Tibial nerve (tissue), 4 donors: Measurements from ENCODE around the gene ARL13A. TPM values are rescaled to one million over a fixed set of nuclear protein-coding genes. Genes with fewer than 3 reads are reported as not detected.

Experiments
- DNase-seq, 2 donors: peaks; one replicate each; pipeline ENCODE4 v3.0.0-alpha.2; 2019; ENCODE audit warnings: low spot score in 2 of 2
- H3K27ac ChIP-seq, 4 donors: fragments of 200-600 bp; sonication (generic) in 3 of 4; one replicate each; pipeline ENCODE4 v1.5.1; 2017 to 2019; ENCODE audit warnings: mild to moderate bottlenecking in 1 of 4
- H3K27me3 ChIP-seq, 2 donors: fragments of 200-600 bp; sonication (generic) in 1 of 2; one replicate each; pipeline versions ENCODE4 v1.5.1 to v1.6.0; 2017 to 2019
- H3K36me3 ChIP-seq, 3 donors: fragments of 200-600 bp; sonication (generic); one replicate each; pipeline ENCODE4 v1.5.1; 2018 to 2019
- H3K4me1 ChIP-seq, 4 donors: fragments of 200-600 bp; sonication (generic) in 3 of 4; one replicate each; pipeline ENCODE4 v1.5.1; 2017 to 2019
- H3K4me3 ChIP-seq, 4 donors: fragments of 200-600 bp; sonication (generic) in 3 of 4; one replicate each; pipeline ENCODE4 v1.5.1; 2017 to 2019; ENCODE audit warnings: mild to moderate bottlenecking in 1 of 4, moderate library complexity in 1 of 4
- H3K9me3 ChIP-seq, 4 donors: fragments of 200-600 bp; sonication (generic) in 3 of 4; one replicate each; pipeline ENCODE4 v1.5.1; 2017 to 2019
- CTCF ChIP-seq, 5 experiments: fragments of 200-600 bp in 3 of 5; fragments of 450-650 bp in 2 of 5; sonication (generic) in 3 of 5; IDR thresholded peaks; one replicate each; pipeline ENCODE4 v1.5.1; 2016 to 2019; ENCODE audit warnings: antibody characterized with exemption in 5 of 5, mild to moderate bottlenecking in 3 of 5, moderate library complexity in 2 of 5
- EP300 ChIP-seq, 2 donors: sonication (generic); formaldehyde crosslinking; IDR thresholded peaks; one replicate each; pipeline ENCODE4 v1.6.1; 2017; ENCODE audit warnings: antibody characterized with exemption in 2 of 2, mild to moderate bottlenecking in 1 of 2
- POLR2A ChIP-seq, 2 donors: fragments of 450-650 bp; IDR thresholded peaks; one replicate each; pipeline ENCODE4 v1.6.1; 2017; ENCODE audit warnings: antibody characterized with exemption in 2 of 2, mild to moderate bottlenecking in 2 of 2, moderate library complexity in 2 of 2
- WGBS, 2 donors: methylation state at CpG; one replicate each; pipeline ENCODE4 v1.1.5; 2018; 5-methylcytosine and 5-hydroxymethylcytosine counted together
- total RNA-seq, 4 donors: library from RNA; depleted of rRNA; stranded (reverse); fragments of >200 nt; gene quantifications; one replicate each; pipeline ENCODE4 v1.1.0, GENCODE V29; 2016

ARL13A gene
- total RNA-seq, 4 donors from 2014 or later, result not detected

GRCh38 chrX:100984818-100985217 is 15.3 kb downstream of the ARL13A start:
- TF ChIP-seq EP300 (IDR thresholded peaks at IDR 0.05) (no peak), POLR2A (IDR thresholded peaks at IDR 0.05) (no peak), CTCF (IDR thresholded peaks at IDR 0.05) (no peak)
- Histone ChIP-seq H3K36me3 (peaks cover 0 to 22% (median 0%) of the 10 kb centered on the region in 3 donors), H3K4me3 (no peak overlapping the region), H3K9me3 (no peaks in the 10 kb centered on the region), H3K27ac (no peak overlapping the region), H3K4me1 (no peaks in the 10 kb centered on the region), H3K27me3 (no peaks in the 10 kb centered on the region)
- DNase-seq, result no peak

DNA sequence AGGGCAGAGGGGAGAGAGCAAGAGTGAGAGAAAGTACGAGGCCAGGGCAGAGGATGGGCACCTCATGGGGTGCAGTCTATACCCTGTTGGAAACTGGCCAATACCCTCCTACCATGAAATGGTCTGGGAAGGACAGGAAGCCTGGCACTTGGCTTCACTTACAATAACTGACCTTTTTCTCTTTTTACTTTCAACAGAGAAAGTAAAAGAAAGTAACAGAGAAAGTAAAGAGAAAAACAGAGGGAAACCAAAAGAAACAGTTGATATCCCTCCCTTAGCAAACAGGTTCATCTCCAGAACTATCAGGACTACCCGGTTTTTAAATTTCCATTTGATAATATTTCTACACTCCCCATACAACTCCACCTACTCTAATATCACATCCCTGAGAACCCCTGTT is 20.6 kb downstream of the ARL13A start:
- peaks cover 0 to 2% of the 10 kb centered on the region in 2 donors for H3K27me3 ChIP-seq
- peaks cover 0 to 14% (median 0%) of the 10 kb centered on the region in 3 donors for H3K36me3 ChIP-seq
- no peak overlapping the region for H3K27ac ChIP-seq
- no peak overlapping the region for H3K4me3 ChIP-seq
- H3K4me1 ChIP-seq, result no peaks in the 10 kb centered on the region
- no peak for DNase-seq
- TF ChIP-seq CTCF (IDR thresholded peaks at IDR 0.05) (no peak), EP300 (IDR thresholded peaks at IDR 0.05) (no peak), POLR2A (IDR thresholded peaks at IDR 0.05) (no peak)
- WGBS, 2 donors, result 60 to 76% methylated on average over 2 of the region's 2 CpGs
- no peaks in the 10 kb centered on the region for H3K9me3 ChIP-seq

GRCh38 chrX:100994352-100995281 is 25.1 kb downstream of the ARL13A start:
- Histone ChIP-seq H3K9me3 (no peaks in the 10 kb centered on the region), H3K27me3 (peaks cover 0 to 4% of the 10 kb centered on the region in 2 donors), H3K27ac (no peak overlapping the region), H3K4me3 (no peak overlapping the region), H3K4me1 (no peaks in the 10 kb centered on the region), H3K36me3 (peaks cover 0 to 15% (median 0%) of the 10 kb centered on the region in 3 donors)
- no peak for DNase-seq
- TF ChIP-seq EP300 (IDR thresholded peaks at IDR 0.05), result no peak
- TF ChIP-seq POLR2A (IDR thresholded peaks at IDR 0.05), result no peak
- no peak for TF ChIP-seq CTCF (IDR thresholded peaks at IDR 0.05)
- WGBS, 2 donors, result 80 to 92% methylated on average over 5 of the region's 5 CpGs

DNA sequence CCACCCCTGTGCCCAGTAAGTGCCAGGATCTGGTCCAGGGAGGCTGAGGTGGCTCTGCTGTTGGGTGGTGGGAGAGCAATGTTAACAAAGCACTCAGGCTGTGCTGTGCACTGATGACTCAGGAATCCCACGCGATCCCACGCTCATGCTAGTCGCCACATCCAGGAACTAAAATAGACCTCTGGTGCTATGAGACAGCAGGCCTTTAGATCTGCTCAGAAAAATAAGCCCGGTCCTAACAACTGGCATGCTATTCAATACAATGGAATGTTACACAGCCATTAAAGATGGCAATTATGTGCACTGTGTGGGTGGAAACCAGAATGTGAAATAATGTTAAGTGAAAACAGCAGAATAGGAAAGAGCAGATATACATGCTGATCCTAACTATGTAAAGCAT is 26.0 kb downstream of the ARL13A start:
- Histone ChIP-seq H3K4me3 (no peak overlapping the region), H3K36me3 (peaks cover 0 to 15% (median 0%) of the 10 kb centered on the region in 3 donors), H3K4me1 (no peaks in the 10 kb centered on the region), H3K27ac (no peak overlapping the region), H3K9me3 (no peaks in the 10 kb centered on the region), H3K27me3 (peaks cover 0 to 4% of the 10 kb centered on the region in 2 donors)
- 52 to 59% methylated on average over 5 of the region's 5 CpGs for WGBS, 2 donors
- no peak for DNase-seq
- no peak for TF ChIP-seq EP300 (IDR thresholded peaks at IDR 0.05)
- no peak for TF ChIP-seq POLR2A (IDR thresholded peaks at IDR 0.05)
- no peak for TF ChIP-seq CTCF (IDR thresholded peaks at IDR 0.05)

DNA sequence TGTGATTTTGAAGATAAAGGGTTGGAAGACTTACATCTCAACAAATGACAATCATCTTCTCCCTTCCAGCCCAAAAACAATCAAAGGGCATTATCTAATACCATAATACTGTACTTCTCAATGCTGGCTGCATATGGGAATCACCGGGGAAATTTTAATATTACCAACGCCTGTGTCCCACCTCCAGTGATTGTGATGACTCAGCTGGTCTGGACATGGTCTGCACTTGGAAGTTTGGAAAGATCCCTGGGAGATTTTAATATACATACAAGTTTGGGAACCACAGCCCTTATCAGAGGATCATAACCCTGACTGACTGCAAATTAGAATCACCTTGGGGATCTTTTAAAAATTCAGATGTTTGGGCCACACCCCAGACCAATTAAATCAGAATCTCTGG is 29.9 kb downstream of the ARL13A start:
- DNase-seq, result no peak
- Histone ChIP-seq H3K27me3 (peaks cover 0 to 12% of the 10 kb centered on the region in 2 donors), H3K9me3 (no peaks in the 10 kb centered on the region), H3K36me3 (peaks cover 0 to 34% (median 0%) of the 10 kb centered on the region in 3 donors), H3K4me1 (no peaks in the 10 kb centered on the region), H3K4me3 (no peak overlapping the region), H3K27ac (no peak overlapping the region)
- WGBS, 2 donors, result 83 to 100% methylated on average over 1 to 2 of the region's 2 CpGs
- no peak for TF ChIP-seq POLR2A (IDR thresholded peaks at IDR 0.05)
- TF ChIP-seq CTCF (IDR thresholded peaks at IDR 0.05), result no peak
- TF ChIP-seq EP300 (IDR thresholded peaks at IDR 0.05), result no peak
